Fibroblast of villous mesenchyme (primary cell): ENCODE results near the gene CENPA. TPM values are rescaled to one million over a fixed set of nuclear protein-coding genes. Genes with fewer than 3 reads are reported as not detected.

Experiments used
- DNase-seq: peaks from one replicate; pipeline ENCODE4 v3.0.0-alpha.2; 2010; ENCODE audit warnings: low read depth
- H3K4me3 ChIP-seq: 2 replicates; pipeline ENCODE4 v1.5.1; 2011; ENCODE audit warnings: low read depth, mild to moderate bottlenecking, low read length
- total RNA-seq: library from RNA; depleted of rRNA; stranded (reverse); fragments of >200 nt; gene quantifications from 2 replicates; pipeline ENCODE4 v1.2.3, GENCODE V29; 2012
- TF ChIP-seq, protein P1 (sequence below): IDR thresholded peaks from 2 replicates; pipeline ENCODE4 v1.5.1; 2012; ENCODE audit warnings: low read depth, mild to moderate bottlenecking, low read length; ENCODE audit not compliant: insufficient read depth

CENPA gene
- 7.4 and 9.5 TPM in 2 replicates for total RNA-seq

DNA sequence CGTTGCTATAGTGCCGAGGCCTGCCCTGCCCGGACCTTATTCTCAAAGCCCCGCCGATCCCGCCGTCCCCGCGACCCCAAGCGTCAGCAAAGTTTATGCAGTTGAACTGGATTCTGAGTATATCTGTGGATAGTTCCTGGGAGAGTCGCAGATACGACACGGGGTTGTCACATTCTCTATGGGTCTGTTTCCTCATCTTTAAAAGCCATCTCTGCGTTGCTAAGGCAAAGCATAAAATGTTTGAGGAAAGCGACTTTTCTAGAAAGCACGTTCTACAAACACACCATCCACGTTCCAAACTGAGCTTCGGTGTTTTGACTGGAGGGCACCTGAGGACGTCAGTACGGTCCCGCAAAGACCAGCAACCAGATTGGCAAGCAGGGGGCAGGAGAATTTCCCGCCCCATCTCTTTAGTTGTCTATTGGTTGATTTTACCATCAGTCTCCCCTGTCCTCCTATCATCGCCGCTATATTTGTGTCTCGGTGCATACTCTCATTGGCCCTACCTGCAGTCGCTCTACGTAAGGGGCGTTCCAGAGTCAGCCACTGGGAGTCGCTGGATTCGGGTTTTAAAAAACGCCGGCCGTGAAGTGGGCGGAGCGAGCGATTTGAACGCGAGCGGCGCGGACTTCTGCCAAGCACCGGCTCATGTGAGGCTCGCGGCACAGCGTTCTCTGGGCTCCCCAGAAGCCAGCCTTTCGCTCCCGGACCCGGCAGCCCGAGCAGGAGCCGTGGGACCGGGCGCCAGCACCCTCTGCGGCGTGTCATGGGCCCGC lies at the start of gene CENPA:
TSS of gene CENPA (plus strand) at position 626 of the 776 bp plus-strand sequence. CDS start at position 767, 141 bp downstream.
- peak; percentile 100 for DNase-seq
- H3K4me3 ChIP-seq = peak within 1 kb of the TSS; percentile 84
- TF ChIP-seq, protein P1, sequence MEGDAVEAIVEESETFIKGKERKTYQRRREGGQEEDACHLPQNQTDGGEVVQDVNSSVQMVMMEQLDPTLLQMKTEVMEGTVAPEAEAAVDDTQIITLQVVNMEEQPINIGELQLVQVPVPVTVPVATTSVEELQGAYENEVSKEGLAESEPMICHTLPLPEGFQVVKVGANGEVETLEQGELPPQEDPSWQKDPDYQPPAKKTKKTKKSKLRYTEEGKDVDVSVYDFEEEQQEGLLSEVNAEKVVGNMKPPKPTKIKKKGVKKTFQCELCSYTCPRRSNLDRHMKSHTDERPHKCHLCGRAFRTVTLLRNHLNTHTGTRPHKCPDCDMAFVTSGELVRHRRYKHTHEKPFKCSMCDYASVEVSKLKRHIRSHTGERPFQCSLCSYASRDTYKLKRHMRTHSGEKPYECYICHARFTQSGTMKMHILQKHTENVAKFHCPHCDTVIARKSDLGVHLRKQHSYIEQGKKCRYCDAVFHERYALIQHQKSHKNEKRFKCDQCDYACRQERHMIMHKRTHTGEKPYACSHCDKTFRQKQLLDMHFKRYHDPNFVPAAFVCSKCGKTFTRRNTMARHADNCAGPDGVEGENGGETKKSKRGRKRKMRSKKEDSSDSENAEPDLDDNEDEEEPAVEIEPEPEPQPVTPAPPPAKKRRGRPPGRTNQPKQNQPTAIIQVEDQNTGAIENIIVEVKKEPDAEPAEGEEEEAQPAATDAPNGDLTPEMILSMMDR = peak; percentile 22

DNA sequence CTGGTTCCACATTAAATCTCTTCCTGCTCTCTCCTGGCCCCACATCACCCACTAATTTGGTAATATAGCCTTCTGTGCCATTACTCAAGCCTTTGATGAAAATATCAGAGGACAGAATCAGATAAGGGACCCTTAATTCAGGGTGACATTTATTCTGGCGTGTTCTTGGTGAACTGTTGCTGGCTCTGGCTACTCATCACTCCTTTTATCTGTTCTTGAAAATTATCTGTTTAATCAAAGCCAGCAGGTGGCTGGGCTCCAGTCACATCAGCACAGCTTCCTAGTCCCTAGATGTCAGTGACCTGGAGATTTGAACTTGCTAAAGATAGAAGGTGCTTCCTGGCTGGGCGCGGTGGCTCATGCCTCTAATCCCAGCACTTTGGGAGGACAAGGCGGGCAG lies 48.6 kb upstream of the CENPA start:
- TF ChIP-seq, protein P1 = no peak
- no peak for DNase-seq

DNA sequence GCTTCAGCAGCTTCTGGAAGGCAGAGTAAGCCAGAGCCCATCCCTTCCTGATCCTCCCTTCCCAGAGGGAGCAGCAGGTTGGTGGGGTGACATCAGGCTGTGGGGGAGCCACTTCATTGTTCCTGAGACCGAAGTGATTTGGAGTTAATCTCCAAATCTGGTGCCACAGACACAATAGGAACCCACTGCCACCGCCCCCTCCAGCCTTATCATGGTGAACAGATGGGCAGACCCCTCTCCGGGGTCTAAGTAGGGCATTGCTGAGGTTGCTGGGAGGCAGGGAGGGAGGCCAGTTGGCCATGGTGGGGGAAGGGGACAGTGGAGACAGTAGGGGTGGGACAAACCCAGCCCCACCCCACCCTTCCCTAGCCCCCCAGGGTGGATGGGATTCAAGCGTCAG lies 47.4 kb upstream of the CENPA start:
- H3K4me3 ChIP-seq = no peak overlapping the region
- DNase-seq = no peak
- TF ChIP-seq, protein P1 = no peak

More for the DNA sequence above, 48.6 kb upstream of the CENPA start:
- no peak overlapping the region for H3K4me3 ChIP-seq

DNA sequence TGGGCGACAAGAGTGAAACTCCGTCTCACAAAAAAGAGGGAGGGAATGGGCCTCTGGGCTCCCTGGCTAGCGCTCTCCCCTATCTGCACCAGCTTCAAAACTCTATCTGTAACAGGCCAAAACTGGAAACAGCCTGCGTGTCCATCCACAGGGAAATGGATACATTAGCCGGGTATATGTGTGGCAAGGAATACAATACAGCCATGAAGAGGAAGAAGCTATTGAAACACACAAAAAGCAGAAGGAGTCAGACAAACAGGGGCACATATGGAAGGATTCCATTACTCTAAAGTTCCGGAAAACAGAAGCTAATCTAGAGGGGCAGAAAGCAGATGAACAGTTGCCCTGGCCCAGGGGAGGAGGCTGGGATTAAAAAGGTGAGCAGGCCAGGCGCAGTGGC lies 46.3 kb upstream of the CENPA start:
- TF ChIP-seq, protein P1 = no peak
- no peak overlapping the region for H3K4me3 ChIP-seq
- no peak for DNase-seq

DNA sequence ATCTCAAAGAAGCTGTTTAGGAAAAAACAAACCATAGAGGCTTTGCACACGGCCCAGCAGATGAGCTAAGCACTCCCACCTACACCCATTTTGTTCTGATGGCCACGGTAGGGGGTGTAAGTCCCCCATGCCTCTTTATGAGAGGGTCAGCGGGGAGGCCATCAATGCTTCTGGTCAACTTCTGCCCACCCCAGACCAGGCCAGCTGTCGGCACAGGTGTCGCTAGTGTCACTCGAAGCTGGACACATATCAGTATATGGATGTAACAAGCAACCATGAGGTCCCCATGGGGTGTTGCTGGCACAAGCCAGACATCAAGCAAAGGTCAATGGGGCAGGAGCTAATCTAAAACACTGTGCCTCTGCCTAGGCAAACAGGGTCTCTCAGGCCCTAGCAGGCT lies 45.5 kb upstream of the CENPA start:
- TF ChIP-seq, protein P1 = no peak
- no peak for DNase-seq

DNA sequence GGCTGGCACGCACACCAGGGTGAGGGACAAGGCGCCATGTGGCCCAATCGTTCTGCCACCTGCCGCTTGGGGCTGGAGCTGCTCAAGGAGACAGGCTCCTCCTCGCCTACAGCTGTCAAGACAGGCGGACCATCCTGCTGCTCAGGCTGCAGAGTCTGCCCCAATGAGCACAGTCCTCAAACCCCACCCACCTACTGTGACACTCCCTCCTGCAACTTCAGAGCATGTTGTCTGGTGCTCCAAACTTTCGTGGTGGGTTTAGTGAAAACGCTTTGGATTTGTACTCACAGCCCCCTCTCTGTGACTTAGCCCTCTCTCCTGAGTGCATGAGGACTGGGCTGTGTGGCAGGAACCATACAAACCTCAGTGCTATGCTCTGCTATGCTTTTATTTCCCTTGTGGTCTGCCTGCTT lies 45.0 kb upstream of the CENPA start:
- DNase-seq = peak; percentile 47
- TF ChIP-seq, protein P1 = no peak
- no peak overlapping the region for H3K4me3 ChIP-seq

More for the DNA sequence above, 45.5 kb upstream of the CENPA start:
- H3K4me3 ChIP-seq = no peak overlapping the region
